Measurements from ENCODE around the gene PRPSAP2. TPM values are rescaled to one million over a fixed set of nuclear protein-coding genes. Genes with fewer than 3 reads are reported as not detected.
A peak's percentile ranks its signal among the peaks of the same experiment; 100 is the strongest.

PRPSAP2 gene
- total and polyA plus RNA-seq, 2 donors (not counting 3 experiments of a cell fraction or from before 2014, with no cell fraction given) = 22.2 to 38.5 TPM

DNA sequence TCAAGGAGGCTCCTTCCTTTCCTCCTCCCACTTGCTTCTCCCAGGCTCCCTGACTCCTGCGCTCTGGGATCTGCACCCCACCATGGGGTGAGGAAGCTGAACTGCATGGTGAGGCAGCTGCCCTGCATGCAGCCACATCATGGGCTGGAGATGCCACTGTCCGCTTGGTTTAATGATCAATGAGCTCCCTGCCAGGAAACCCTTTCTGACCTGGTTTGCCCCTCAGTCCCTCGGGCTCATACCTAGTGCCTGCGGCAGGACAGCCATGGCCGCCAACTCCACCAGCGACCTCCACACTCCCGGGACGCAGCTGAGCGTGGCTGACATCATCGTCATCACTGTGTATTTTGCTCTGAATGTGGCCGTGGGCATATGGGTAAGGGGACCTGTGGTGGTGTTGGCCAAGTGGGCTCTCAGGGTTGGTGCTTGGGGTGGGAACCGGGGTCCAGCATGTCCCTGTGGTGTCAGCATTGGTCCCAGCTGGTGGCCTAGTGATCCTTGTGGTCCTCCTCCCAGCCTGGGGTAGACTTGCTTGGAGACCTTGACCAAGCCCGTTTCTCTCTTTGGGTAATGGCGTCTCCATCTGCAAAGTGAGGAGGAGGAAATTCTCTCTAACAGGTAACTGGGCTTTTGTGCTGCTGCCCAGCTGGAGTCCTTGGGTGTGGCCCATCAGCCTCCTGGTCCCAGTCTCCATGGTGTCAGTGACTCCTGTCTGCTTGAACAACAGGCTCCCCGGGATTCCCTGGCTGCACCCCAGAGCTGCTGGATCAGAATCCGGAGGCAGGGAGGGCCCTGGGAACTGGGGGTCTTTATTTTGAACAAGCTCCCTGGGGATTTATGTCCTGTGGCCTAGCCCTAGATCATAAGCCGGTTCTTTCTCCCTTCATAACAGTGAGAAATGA, 94.3 kb downstream of the PRPSAP2 start, which contains the start of gene SLC5A10:
TSS of gene SLC5A10 (plus strand) at position 225 of the 902 bp plus-strand sequence. CDS start at position 266, 41 bp downstream.
- Histone ChIP-seq H3K27me3 (ENCODE audit: control insufficient read depth in 2 of 2, insufficient read depth in 2 of 2, low read length in 2 of 2) (peaks cover 0 to 11% of the 10 kb centered on the region in 2 experiments), H3K4me2 (ENCODE audit: insufficient read depth, low read length) (no peak within 1 kb of the TSS), H3K4me1 (ENCODE audit: control insufficient read depth, extremely low read depth, insufficient read depth, low read length) (no peaks in the 10 kb centered on the region), H4K20me1 (replicated peaks; ENCODE audit: control insufficient read depth, extremely low read depth, insufficient read depth, low read length) (no peaks in the 10 kb centered on the region), H3K9me1 (replicated peaks; ENCODE audit: control insufficient read depth, extremely low read depth, insufficient read depth, low read length) (no peaks in the 10 kb centered on the region), H3K36me3 (ENCODE audit: control insufficient read depth in 2 of 2, extremely low read depth in 1 of 2, insufficient read depth in 2 of 2, low read length in 2 of 2) (no peaks in the 10 kb centered on the region), H3K4me3 (replicated peaks in 1 of 3; ENCODE audit: insufficient read depth in 1 of 3, low read depth in 1 of 3, low read length in 3 of 3) (no peak within 1 kb of the TSS), H3K79me2 (ENCODE audit: control insufficient read depth, insufficient read depth, low read length) (no peaks in the 10 kb centered on the region), H3K9me3 (replicated peaks; ENCODE audit: control insufficient read depth, insufficient read depth, low read length) (no peaks in the 10 kb centered on the region), H2AFZ (ENCODE audit: low read depth, low read length) (no peak within 1 kb of the TSS), H3K27ac (ENCODE audit: insufficient read depth, low read depth, low read length) (no peak within 1 kb of the TSS), H3K9ac (replicated peaks; ENCODE audit: extremely low read depth, insufficient read depth, low read length) (no peak within 1 kb of the TSS)
- no TSS peak for BruUV-seq (replicated peaks)
- dilution Hi-C loops (cut with MboI; ENCODE audit: extremely low pct_ligation_motif_present, low sequenced_read_pairs) (no loop called here), intact Hi-C loops (cut with micrococcal nuclease) (no loop called here)
- TF ChIP-seq EZH2 (IDR thresholded peaks at IDR 0.05; ENCODE audit: borderline replicate concordance, low read depth, low read length, severe bottlenecking) = no peak
- TF ChIP-seq, protein P1, sequence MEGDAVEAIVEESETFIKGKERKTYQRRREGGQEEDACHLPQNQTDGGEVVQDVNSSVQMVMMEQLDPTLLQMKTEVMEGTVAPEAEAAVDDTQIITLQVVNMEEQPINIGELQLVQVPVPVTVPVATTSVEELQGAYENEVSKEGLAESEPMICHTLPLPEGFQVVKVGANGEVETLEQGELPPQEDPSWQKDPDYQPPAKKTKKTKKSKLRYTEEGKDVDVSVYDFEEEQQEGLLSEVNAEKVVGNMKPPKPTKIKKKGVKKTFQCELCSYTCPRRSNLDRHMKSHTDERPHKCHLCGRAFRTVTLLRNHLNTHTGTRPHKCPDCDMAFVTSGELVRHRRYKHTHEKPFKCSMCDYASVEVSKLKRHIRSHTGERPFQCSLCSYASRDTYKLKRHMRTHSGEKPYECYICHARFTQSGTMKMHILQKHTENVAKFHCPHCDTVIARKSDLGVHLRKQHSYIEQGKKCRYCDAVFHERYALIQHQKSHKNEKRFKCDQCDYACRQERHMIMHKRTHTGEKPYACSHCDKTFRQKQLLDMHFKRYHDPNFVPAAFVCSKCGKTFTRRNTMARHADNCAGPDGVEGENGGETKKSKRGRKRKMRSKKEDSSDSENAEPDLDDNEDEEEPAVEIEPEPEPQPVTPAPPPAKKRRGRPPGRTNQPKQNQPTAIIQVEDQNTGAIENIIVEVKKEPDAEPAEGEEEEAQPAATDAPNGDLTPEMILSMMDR (IDR thresholded peaks at IDR 0.05; ENCODE audit: extremely low read depth in 1 of 2, insufficient read depth in 1 of 2, low read depth in 1 of 2, low read length in 2 of 2) = peak; percentile 7 to 19
- no peak for FAIRE-seq
- ChIA-PET POLR2A (no interaction called here), CTCF (interaction anchor here (0.8 to 1.7 kb wide), 3 partner anchors 9 to 135 kb away, joined by 3 to 9 read pairs (median 4); no protein-coding TSS in a partner anchor)
- DNase-seq (ENCODE audit: low read depth, low spot score) = no peak

DNA sequence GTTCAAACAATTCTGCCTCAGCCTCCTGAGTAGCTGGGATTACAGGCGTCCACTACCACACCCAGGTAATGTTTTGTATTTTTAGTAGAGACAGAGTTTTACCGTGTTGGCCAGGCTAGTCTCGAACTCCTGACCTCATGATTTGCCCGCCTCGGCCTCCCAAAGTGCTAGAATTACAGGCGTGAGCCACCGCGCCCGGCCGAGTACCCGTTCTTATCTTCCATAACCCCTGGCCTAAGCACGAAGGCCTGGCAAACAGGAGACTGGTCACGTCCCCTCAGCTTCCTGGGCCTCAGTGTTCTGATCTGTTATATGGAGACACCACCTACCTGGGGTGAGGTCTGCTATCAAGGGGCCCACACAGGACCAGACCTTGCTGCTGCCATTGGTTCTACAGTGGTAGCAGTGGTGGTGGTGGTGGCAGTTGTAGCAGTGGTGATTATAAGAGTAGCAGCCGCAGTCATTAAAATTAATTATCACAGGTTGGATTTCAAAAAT, 95.3 kb downstream of the PRPSAP2 start:
- H3K9me1 ChIP-seq (replicated peaks; ENCODE audit: control insufficient read depth, extremely low read depth, insufficient read depth, low read length) = no peaks in the 10 kb centered on the region
- H3K9ac ChIP-seq (replicated peaks; ENCODE audit: extremely low read depth, insufficient read depth, low read length) = no peak overlapping the region
- BruUV-seq (replicated peaks) = no TSS peak
- H3K79me2 ChIP-seq (ENCODE audit: control insufficient read depth, insufficient read depth, low read length) = no peaks in the 10 kb centered on the region
- no peak for FAIRE-seq
- intact Hi-C loops (cut with micrococcal nuclease) = no loop called here
- no peaks in the 10 kb centered on the region for H3K9me3 ChIP-seq (replicated peaks; ENCODE audit: control insufficient read depth, insufficient read depth, low read length)
- H3K27me3 ChIP-seq (ENCODE audit: control insufficient read depth in 2 of 2, insufficient read depth in 2 of 2, low read length in 2 of 2) = peaks cover 0 to 8% of the 10 kb centered on the region in 2 experiments
- H3K27ac ChIP-seq (ENCODE audit: insufficient read depth, low read depth, low read length) = no peak overlapping the region
- DNase-seq (ENCODE audit: low read depth, low spot score) = no peak
- no peak overlapping the region for H3K4me2 ChIP-seq (ENCODE audit: insufficient read depth, low read length)
- dilution Hi-C loops (cut with MboI; ENCODE audit: extremely low pct_ligation_motif_present, low sequenced_read_pairs) = no loop called here
- no peaks in the 10 kb centered on the region for H3K4me1 ChIP-seq (ENCODE audit: control insufficient read depth, extremely low read depth, insufficient read depth, low read length)
- CTCF ChIA-PET = interaction anchor here (0.7 to 1.7 kb wide), 2 partner anchors 8 to 10 kb away, joined by 3 to 9 read pairs; no protein-coding TSS in a partner anchor
- H2AFZ ChIP-seq (ENCODE audit: low read depth, low read length) = no peak overlapping the region
- no peak overlapping the region for H3K4me3 ChIP-seq (replicated peaks in 1 of 3; ENCODE audit: insufficient read depth in 1 of 3, low read depth in 1 of 3, low read length in 3 of 3)
- no peaks in the 10 kb centered on the region for H3K36me3 ChIP-seq (ENCODE audit: control insufficient read depth in 2 of 2, extremely low read depth in 1 of 2, insufficient read depth in 2 of 2, low read length in 2 of 2)
- TF ChIP-seq POLR2A (IDR thresholded peaks at IDR 0.05; ENCODE audit: low read depth, low read length) = no peak
- TF ChIP-seq JUN (IDR thresholded peaks at IDR 0.05; ENCODE audit: borderline replicate concordance, insufficient read depth, insufficient read length, low read depth) = no peak
- no peak for TF ChIP-seq FOS (IDR thresholded peaks at IDR 0.05; ENCODE audit: borderline replicate concordance, insufficient read depth, low read length)
- TF ChIP-seq MYC (IDR thresholded peaks at IDR 0.05; ENCODE audit: low read depth, low read length) = no peak
- TF ChIP-seq POLR2AphosphoS5 (IDR thresholded peaks at IDR 0.05; ENCODE audit: insufficient read depth, low read depth, low read length) = no peak
- no peak for TF ChIP-seq GATA2 (IDR thresholded peaks at IDR 0.05; ENCODE audit: insufficient read depth, insufficient read length, low read depth, low read length)
- TF ChIP-seq, protein P1 (IDR thresholded peaks at IDR 0.05; ENCODE audit: extremely low read depth in 1 of 2, insufficient read depth in 1 of 2, low read depth in 1 of 2, low read length in 2 of 2) = no peak
- TF ChIP-seq EZH2 (IDR thresholded peaks at IDR 0.05; ENCODE audit: borderline replicate concordance, low read depth, low read length, severe bottlenecking) = no peak
- TF ChIP-seq, protein P2, sequence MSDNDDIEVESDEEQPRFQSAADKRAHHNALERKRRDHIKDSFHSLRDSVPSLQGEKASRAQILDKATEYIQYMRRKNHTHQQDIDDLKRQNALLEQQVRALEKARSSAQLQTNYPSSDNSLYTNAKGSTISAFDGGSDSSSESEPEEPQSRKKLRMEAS (IDR thresholded peaks at IDR 0.05; ENCODE audit: insufficient read depth, insufficient read length) = no peak
- POLR2A ChIA-PET = no interaction called here
- H4K20me1 ChIP-seq (replicated peaks; ENCODE audit: control insufficient read depth, extremely low read depth, insufficient read depth, low read length) = no peaks in the 10 kb centered on the region
